GM23248 (cell line): Measurements from ENCODE around the gene CSTPP1.

Experiments used
- EZH2 ChIP-seq: fragments of 200-600 bp; sonication (generic); IDR thresholded peaks from 2 replicates; pipeline ENCODE4 v1.6.1; 2018; ENCODE audit warnings: antibody characterized with exemption, mild to moderate bottlenecking; ENCODE audit not compliant: insufficient read depth, poor library complexity, severe bottlenecking
- EZH2phosphoT487 ChIP-seq: fragments of 200-600 bp; sonication (generic); IDR thresholded peaks from 2 replicates; pipeline ENCODE4 v1.6.1; 2018; ENCODE audit warnings: antibody characterized with exemption, moderate library complexity, mild to moderate bottlenecking, low read depth; ENCODE audit not compliant: insufficient read depth

DNA sequence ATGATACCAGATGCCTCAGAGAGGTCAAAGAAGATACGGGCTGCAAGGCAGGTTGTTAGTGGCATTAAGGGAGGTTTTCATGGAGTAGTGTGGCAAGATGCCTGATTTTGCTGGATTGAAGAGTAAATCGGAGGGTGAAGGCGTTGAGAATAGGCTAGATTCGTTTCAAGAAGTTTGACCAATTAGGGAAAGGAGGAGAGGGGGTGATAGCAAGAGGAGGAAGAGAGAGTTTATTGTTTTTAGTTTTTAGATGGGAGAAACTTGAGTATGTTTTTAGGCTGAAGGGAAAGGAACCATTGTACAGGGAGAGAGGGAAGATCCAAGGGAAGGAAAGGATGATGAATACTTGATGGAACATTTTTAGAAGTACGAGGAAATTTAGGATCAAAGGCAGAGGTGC, 16.5 kb downstream of the CSTPP1 start:
- TF ChIP-seq EZH2phosphoT487 = no peak
- TF ChIP-seq EZH2 = no peak
